ENCODE data around the gene DNASE1L2.
"Not testable (repeated sequence)": the region's sequence is repeated elsewhere in the genome, so short reads cannot be mapped to it uniquely, and the experiment has no call there.

The DNASE1L2 gene

DNA sequence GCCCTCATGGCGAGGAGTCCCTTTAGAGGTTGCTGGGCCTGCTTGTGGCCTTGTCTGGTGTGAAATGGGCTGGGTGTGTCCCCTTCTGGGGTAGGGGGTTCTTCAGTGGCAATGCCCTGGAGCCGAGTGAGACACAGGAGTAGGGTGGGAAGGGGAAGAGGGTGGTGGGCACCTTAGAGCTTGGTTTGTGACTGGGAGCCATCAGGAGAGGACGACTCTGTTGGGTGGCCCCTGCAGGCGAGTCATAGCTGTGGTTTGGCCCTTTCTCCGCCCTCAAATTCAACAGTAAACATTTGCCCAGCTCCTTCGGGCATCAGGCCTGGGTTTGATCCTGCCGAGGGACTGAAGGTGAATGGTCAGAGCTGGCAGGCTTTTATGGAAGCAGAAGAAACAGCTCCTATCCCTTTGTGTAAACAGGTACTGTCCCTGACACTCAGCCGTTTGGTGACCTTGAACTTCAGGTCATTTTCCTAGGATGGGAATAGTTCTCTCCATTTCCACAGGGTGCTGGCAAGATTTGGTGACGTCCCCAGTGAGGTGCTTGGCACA is 9.9 kb upstream of the DNASE1L2 start:
- no peak for DNase-seq

DNA sequence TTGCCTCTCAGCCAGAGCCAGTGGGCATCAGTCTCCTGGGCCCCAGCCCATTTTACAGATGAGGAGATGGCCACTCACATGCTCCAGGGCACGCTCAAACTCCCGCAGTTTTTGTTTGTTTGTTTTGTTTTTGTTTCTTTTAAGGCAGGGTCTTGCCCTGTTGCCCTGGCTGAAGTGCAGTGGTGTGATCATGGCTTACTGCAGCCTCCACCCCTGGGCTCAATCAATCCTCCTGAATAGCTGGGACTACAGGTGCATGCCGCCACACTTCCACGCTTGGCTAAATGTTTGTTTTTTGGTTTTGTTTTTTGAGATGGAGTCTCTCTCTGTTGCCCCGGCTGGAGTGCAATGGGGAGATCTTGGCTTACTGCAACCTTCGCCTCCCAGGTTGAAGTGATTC is 9.3 kb upstream of the DNASE1L2 start:
- no peak for DNase-seq

DNA sequence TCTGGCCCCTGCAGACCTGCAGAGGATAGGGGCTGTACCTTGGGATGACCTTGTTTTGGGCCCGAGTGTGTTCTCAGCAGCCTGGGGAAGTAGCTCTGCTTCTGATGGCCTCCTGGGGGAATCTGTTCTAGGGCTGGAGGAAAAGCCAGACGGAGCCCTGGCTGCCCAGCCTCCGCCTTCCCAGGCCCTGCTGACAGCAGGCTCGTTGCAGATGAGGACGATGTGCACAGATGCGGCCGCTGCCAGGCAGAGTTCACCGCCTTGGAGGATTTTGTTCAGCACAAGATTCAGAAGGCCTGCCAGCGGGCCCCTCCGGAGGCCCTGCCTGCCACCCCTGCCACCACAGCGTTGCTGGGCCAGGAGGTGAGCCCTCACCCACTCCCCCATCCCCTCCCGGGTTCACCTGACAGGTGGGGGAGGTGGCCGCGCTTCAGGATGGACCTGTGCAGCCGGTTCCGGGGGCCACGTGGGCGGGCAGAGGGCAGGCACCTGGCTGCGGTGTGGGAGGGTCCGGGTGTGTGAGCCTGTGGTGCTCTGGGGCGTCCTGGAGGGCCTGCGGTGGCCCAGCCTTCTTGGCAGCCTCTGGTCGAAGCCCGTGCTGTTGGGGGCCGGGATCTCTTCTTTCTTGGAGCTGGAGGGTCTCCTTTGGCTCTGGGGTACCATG is 8.0 kb upstream of the DNASE1L2 start:
- no peak for DNase-seq

DNA sequence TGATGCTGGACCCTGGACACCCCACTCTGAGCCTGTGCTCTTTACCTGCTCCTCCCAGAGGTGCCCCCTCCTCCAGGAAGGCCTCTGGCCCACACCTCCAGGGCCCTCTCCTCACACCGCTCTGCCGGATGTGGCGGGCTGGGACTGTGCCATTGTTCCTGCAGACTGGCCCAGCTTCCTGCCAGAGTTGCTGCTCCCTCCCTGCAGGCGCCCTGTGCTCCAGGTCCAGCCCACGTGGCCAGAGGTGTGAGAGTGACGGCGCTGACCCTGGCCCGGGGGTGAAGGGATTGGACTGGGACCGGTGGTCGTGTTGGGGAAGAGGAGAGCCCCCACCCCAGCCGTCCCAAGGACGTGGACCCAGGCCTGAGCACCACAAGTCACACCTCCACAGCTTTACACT is 7.2 kb upstream of the DNASE1L2 start:
- DNase-seq, result no peak

DNA sequence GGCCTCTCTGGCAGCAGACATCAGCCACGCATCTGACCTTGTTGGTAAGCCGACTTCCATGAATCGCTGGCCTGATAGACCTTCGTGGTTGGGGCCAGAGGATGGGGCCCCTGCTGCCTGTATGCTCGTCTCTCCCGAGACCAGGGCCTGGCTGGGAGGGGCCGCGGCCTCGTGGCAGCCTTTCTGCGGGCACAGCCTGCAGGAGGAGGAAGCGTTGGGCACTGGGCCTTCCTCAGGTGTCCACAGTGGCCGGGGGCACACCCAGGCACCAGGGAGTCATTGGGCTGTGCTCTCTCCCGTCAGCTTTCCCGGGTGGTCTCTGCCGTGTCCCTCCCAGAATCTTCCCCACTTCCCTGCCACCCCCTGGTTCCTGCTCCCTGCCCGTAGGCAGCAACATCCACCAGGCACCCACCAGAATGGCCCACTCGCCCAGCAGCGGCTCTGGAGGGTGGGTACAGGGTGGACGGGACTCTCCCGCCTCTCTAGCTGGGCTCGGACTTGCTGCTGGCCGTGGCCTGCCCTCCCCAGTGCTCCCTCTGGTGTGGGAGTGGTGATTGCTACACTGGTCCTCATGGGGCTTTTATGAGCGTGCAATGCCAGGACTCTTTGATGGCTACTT is 6.5 kb upstream of the DNASE1L2 start:
- DNase-seq, result no peak

DNA sequence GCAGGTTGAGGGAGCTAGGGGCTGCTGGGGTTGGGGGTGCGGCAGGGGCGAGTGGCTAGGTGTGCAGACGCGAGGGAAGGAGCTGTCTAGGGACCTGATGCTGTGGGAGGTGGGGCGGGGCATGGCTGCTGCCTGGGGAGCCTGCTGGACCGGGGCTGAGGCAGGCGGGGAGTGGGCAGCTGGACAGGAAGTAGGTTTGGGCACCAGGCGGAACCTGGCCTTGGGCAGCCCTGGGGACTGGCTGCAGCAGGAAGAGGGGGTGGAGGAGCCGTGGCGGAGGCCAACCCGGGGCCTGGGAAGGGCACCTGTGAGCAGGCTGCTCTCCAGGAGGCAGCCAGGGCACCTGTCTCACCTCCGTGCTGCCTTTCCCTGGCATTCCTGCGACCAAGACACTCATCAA is 5.9 kb upstream of the DNASE1L2 start:
- no peak for DNase-seq

DNA sequence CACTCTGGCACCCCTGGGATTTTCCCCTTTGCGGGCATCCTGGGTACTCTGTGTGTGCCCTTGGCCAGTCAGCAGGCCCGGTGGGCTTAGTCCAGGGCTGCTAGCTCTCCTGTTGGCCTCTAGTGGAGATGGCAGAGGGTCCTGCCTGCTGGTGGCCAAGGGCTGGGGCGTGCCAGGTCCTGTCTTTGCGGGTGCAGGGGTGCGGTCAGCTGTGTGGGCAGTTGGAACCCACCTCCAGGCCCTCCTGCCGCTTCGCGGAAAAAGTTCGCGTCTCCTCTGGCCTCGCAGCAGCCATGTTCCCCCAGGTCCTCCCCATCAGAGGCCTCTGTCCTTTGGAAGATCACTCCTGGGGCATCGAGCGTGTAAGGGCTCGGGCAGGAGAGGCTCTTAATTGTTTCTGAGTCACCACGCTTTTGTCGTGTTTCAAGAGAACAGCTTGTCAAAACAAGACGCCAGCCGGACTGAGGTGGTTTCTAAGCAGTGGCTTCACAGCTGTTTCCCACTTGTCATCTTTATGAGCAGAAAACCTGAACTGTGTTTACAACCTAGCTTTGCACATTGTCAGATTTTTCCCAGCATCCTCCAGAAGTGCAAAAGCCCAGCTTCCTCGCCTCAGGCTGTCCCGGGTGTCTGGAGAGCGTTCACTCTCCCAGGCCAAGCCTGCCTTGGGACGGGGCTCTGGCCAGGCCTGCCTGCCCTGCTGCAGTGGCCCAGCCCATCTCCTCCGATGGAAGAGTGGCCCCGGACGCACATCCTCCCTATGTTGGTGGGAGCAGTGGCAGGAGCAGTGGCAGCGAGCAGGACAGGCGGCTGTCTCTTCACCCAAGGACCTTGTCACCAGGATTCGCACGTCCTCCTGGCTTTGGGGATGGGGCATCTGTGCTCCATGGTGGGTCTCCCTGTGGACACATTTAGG is 5.0 kb upstream of the DNASE1L2 start:
- DNase-seq, result no peak

DNA sequence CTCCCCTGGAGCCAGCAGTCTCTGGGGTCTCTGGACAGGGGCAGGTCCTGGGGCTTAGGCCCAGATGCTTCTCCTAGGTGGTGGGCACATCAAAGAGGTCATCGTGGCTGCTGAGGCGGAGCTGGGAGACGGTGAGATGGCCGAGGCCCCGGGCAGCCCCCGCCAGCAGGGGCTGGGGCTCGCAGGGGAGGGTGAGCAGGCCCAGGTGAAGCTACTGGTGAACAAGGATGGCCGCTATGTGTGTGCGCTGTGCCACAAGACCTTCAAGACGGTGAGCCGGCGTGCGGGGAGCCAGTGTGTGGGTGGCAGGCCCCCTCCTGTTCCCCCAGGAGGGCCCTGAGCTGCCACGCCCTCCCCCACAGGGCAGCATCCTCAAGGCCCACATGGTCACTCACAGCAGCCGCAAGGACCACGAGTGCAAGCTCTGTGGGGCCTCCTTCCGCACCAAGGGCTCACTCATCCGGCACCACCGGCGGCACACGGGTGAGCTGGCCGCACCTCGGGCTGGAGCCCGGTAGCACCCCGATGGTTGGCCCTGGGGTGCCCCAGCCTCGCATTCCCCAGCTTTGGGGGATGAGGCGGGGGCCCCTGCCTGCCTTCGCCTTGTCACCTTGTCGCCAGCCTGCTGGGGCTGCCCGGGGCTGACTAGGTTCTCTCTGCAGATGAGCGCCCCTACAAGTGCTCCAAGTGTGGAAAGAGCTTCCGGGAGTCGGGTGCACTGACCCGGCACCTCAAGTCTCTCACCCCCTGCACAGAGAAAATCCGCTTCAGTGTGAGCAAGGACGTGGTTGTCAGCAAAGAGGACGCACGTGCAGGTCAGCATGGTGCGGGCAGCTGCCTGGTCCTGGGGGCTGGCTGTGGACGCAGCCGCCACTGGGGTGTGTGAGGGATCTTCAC is 3.9 kb upstream of the DNASE1L2 start:
- DNase-seq, result no peak

DNA sequence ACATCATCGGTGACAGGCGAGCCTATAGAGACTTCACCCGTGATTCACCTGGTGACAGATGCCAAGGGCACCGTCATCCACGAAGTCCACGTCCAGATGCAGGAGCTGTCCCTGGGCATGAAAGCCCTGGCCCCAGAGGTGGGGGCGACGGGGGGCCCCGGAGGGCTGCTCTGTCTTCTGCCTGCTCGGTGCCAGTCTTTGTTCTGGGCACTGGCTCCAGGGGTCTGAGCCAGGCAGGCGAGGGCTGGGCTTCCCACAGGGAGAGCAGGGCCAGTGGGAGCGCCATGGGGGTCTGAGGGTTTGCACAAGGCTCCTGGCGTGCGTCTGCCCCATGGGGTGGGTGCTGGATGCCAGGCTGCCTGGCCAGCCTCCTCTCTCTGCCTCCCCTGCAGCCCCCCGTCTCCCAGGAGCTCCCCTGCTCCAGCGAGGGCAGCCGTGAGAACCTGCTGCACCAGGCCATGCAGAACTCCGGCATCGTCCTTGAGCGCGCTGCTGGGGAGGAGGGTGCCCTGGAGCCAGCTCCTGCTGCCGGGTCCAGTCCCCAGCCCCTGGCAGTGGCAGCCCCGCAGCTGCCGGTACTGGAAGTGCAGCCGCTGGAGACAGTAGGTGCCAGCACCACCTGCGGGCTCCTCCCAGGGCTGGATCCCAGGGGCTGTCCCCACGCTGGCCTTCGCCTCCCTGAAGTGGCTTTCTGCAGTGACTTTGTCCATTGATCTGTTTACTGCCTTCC is 3.0 kb upstream of the DNASE1L2 start:
- no peak for DNase-seq

DNA sequence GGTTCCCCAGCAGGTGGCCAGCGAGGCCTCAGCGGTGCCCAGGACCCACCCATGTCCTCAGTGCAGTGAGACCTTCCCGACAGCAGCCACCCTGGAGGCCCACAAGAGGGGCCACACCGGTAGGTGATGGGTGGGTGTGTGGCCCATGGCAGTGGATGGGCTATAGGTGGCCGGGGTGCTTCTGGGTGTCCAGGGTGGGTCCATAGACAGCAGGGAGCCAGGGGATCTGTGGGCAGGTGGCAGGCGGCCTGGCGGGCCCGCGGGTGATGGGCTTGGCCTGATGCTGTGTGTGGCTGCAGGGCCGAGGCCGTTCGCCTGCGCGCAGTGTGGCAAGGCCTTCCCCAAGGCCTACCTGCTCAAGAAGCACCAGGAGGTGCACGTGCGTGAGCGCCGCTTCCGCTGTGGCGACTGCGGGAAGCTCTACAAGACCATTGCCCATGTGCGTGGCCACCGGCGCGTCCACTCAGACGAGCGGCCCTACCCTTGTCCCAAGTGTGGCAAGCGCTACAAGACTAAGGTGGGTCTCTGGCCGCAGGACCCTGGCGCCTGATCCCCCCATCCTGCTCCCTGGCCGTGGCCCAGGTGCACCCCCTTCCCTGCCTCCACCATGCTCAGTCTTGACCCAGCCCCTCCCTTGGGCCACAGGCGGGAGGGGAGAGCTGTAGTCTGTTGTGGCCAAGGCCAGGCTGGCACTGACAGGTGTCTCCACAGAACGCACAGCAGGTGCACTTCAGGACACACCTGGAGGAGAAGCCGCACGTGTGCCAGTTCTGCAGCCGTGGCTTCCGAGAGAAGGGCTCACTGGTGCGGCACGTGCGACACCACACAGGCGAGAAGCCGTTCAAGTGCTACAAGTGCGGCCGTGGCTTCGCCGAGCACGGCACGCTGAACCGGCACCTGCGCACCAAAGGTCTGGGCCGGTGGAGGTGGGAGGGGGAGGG is 2.1 kb upstream of the DNASE1L2 start:
- no peak for DNase-seq

DNA sequence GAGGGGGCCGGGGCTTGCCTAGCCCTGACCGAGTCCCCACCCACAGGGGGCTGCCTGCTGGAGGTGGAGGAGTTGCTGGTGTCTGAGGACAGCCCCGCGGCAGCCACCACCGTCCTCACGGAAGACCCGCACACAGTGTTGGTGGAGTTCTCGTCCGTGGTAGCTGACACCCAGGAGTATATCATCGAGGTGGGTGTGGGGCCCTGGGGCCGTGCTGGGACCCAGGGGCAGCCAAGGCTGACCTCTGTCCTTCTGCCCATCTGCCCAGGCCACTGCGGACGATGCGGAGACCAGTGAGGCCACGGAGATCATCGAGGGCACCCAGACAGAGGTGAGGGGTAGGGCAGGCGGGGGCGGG is 1.5 kb upstream of the DNASE1L2 start:
- DNase-seq, result no peak

DNA sequence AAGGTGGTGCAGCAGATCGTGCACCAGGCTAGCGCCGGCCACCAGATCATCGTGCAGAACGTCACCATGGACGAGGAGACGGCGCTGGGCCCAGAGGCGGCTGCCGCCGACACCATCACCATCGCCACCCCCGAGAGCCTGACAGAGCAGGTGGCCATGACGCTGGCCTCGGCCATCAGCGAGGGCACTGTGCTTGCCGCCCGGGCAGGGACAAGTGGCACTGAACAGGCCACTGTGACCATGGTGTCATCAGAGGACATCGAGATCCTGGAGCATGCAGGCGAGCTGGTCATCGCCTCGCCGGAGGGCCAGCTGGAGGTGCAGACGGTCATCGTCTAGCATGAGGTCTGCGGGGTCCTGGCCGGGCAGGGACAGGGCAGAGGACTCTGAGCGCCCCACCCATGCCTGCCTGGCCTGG is 1.0 kb upstream of the DNASE1L2 start:
- DNase-seq, result no peak

DNA sequence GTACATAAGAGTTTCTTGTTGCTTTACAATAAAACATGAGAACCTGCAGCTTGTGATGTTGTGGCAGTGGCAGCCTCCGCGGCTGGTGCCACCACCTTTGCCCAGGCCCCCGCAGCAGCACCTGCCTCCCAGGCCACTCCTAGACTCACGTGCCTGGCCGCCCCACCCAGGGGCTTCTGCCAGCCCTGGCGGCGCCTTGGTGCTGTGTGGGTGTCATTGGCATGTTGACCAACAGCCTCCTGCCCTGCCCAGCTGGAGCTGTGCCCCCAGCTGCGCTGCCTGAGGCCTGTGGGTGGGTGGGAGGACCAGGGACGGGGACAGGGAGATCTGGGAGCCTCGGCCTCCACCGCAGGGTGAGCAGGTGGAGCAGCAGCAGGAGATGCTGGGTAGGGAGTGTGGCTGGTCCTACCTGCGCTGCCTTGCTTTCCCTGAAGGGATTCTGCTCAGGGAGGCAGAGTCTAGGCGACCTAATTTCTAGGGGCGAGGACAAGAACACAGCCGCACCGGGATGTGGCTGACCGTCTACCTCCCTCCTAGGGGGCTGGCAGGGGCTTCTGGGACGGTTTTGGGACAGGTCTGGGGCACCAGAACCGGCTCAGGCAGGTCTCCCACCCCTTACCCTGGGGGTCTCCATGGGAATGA is 428 bp upstream of the DNASE1L2 start:
- DNase-seq, result no peak

DNA sequence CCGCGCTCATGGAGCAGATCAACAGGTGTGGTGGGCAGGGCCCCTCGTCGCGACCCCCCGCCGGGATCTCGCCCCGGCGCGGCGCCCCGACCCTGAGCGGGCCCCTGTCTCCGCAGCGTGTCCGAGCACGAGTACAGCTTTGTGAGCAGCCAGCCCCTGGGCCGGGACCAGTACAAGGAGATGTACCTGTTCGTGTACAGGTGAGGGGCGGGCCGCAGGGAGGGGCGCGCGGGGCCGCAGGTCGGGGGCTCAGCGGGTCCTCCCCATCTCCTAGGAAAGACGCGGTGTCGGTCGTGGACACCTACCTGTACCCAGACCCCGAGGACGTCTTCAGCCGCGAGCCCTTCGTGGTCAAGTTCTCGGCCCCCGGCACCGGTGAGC is 848 bp downstream of the DNASE1L2 start:
- DNase-seq, result no peak

DNA sequence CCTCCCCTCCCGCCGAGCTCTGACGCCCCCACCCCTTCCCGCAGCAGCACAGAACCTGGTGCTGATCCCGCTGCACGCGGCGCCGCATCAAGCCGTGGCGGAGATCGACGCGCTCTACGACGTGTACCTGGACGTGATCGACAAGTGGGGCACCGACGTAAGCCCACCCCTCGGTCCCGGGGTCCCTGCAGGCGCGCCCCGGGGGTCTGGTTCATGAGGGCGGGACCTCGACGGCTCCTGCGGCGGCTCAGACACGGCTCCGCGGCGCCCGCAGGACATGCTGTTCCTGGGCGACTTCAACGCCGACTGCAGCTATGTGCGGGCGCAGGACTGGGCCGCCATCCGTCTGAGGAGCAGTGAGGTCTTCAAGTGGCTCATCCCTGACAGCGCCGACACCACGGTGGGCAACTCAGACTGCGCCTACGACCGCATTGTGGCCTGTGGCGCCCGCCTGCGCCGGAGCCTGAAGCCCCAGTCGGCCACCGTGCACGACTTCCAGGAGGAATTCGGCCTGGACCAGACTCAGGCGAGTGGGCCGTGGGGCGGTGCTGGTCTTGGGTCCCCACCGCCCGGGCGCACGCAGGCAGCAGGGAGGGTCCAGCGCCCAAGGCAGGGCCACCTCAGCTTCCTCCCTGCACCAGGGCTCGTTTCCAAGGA is 1.4 kb downstream of the DNASE1L2 start:
- no peak for DNase-seq

DNA sequence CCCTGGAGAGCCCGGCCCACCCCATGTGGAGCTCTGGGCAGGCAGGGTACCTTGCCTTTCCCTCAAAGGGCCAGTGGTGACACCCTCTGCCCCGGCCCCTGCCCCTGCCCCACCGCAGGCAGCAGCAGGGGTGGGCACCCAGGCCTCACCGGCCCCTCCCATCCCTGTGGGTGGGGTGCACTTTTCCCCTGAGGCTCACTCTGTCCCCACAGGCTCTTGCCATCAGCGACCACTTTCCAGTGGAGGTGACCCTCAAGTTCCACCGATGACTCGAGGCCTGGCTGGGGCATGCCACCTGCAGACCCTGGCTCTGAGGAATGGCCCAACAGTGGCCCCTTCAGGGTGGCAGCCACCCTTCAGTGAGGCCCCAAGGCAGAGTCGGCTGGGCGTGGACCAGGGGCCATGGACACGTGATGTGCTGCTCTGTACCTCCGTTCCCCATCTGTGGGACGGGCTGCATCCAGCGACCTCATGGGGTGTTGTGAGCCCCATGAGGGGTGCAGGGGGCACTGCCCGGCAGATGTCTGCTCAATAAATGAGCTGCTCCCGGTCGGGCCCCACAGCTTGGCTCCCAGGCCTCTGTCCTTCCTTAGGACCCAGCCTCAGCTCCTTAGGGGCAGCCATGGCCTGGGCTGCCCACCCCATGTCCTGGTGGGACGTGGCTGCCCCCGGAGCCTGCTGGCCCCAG is 2.0 kb downstream of the DNASE1L2 start:
- no peak for DNase-seq

DNA sequence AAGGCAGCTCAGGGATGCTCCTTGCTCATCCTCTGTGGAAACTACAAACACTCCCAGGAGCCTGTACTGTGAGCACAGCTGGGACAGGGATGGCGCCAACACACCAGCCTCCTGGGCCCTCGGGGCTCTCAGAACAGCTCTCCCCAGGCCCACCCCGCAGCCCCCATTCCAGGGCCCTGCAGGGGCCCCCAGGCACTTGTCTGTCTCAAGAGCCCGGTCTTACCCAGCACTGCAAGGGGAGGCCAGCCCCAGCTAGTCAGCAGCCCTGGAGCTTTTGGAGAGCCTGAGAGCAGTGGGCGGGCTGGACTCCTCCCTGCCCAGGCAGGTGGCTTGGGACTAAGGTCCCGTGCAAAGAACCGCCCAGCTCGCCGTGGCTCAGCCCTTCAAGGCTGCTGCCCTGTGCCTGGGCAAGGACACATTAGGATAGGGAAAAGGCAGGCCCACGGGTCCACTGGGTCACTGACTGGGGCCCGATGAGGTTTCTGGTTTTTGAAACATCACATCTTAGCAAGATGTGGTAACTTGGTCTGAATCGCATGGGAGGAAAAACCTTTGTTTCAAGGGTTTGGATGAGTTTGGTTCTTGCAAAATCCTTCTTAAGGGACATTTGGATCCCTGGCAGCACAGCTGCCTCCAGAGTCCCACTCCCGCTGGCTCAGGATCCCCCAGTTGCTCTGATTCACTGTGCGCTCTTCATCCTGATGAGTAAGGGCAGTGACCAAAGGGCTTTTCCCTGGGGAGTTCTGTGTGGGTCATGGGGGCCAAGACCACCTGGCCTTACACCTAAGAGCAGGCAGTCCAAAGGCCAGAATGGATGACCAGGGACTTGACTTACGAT is 2.8 kb downstream of the DNASE1L2 start:
- no peak for DNase-seq

DNA sequence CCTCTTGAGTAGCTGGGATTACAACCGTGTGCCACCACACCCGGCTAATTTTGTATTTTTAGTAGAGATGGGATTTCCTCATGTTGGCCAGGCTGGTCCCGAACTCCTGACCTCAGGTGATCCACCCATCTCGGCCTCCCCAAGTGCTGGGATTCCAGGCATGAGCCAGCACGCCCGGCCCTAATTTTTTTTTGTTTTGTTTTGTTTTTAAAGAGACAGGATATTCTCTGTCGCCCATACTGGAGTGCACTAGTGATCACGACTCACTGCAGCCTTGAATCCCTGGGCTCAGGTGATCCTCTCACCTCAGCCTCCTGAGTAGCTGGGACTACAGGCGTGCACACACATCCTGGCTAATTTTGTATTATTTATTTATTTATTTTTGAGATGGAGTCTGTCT is 4.1 kb downstream of the DNASE1L2 start:
- DNase-seq, result not testable (repeated sequence)
